ENCODE data around the gene SERPINC1. TPM values are rescaled to one million over a fixed set of nuclear protein-coding genes. Genes with fewer than 3 reads are reported as not detected.

Gene SERPINC1
- total RNA-seq, 1 experiment from 2014 or later = 0.57 TPM

DNA sequence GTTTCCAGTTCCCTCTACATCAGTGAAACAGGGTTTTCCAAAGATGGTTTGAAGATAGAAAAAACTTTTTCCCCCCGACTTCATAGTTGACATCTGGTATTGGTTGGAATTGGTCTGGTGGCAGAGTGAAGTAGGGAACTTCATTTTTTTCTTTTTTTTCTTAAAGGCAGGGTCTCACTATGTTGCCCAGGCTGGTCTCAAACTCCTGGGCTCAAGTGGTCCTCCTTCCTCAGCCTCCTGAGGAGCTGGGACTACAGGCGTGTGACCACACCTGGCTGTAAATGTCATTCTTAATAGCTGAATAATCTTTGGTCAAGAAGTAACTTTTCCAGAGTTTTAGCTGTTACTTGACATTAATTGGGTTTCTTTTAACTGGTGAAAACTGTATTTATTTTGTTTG lies 27.2 kb downstream of the SERPINC1 start:
- TF ChIP-seq, protein P1, sequence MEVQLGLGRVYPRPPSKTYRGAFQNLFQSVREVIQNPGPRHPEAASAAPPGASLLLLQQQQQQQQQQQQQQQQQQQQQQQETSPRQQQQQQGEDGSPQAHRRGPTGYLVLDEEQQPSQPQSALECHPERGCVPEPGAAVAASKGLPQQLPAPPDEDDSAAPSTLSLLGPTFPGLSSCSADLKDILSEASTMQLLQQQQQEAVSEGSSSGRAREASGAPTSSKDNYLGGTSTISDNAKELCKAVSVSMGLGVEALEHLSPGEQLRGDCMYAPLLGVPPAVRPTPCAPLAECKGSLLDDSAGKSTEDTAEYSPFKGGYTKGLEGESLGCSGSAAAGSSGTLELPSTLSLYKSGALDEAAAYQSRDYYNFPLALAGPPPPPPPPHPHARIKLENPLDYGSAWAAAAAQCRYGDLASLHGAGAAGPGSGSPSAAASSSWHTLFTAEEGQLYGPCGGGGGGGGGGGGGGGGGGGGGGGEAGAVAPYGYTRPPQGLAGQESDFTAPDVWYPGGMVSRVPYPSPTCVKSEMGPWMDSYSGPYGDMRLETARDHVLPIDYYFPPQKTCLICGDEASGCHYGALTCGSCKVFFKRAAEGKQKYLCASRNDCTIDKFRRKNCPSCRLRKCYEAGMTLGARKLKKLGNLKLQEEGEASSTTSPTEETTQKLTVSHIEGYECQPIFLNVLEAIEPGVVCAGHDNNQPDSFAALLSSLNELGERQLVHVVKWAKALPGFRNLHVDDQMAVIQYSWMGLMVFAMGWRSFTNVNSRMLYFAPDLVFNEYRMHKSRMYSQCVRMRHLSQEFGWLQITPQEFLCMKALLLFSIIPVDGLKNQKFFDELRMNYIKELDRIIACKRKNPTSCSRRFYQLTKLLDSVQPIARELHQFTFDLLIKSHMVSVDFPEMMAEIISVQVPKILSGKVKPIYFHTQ (CRISPR knock-in tag; IDR thresholded peaks at IDR 0.05) = 0 out of 2 replicates have a peak, but pooled peaks have one; percentile 39
- TF ChIP-seq ZNF121 (CRISPR knock-in tag; IDR thresholded peaks at IDR 0.05) = peak; percentile 97
- TF ChIP-seq, protein P2, sequence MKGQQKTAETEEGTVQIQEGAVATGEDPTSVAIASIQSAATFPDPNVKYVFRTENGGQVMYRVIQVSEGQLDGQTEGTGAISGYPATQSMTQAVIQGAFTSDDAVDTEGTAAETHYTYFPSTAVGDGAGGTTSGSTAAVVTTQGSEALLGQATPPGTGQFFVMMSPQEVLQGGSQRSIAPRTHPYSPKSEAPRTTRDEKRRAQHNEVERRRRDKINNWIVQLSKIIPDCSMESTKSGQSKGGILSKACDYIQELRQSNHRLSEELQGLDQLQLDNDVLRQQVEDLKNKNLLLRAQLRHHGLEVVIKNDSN (CRISPR knock-in tag; IDR thresholded peaks at IDR 0.05) = no peak
- Mint-ChIP-seq H3K4me3 (no peak overlapping the region), H3K9me3 (no peaks in the 10 kb centered on the region), H3K4me1 (peaks cover 62% of the 10 kb centered on the region), H3K27me3 (ENCODE audit: low read depth) (no peaks in the 10 kb centered on the region), H3K36me3 (peaks cover 14% of the 10 kb centered on the region), H3K27ac (peak overlapping the region; percentile 58; the same call in 1 of the 2 replicates)
- ATAC-seq = no peak
- ChIA-PET CTCF (interaction anchor here (1.7 kb wide), 1 partner anchor 328 kb away, joined by 5 read pairs; no protein-coding TSS in a partner anchor), POLR2A (interaction anchor here (1.6 kb wide), 1 partner anchor 22 kb away, joined by 4 read pairs; the partner anchor contains the start of genes GAS5 and ZBTB37)
- no peak for DNase-seq (ENCODE audit: low spot score)

DNA sequence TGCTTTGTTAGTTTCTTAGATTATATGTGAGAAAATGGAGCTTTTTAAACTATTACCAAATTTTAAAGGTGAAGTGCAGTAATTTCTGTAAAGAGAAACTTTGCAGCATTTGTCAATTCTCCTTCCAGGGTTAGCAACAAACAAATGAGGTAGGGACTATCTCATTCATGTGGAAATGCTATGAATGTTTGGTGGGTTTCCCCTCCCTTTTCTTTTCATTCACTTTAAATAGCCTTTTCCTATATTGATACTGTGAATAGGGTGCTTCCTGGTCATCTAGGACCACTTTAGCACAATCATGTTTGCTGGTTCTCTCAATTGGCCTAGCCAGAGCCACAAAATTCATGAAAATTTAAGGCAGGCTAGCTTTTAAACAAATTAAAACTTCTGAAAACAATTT lies 28.4 kb downstream of the SERPINC1 start:
- peak overlapping the region; percentile 51 for H3K27ac Mint-ChIP-seq
- no peak overlapping the region for H3K4me3 Mint-ChIP-seq
- peak; percentile 82 for ATAC-seq
- POLR2A ChIA-PET = interaction anchor here (1.6 kb wide), 1 partner anchor 21 kb away, joined by 4 read pairs; the partner anchor contains the start of genes GAS5 and ZBTB37
- peaks cover 14% of the 10 kb centered on the region for H3K36me3 Mint-ChIP-seq
- DNase-seq (ENCODE audit: low spot score) = no peak
- no peak for TF ChIP-seq HMGA2 (CRISPR knock-in tag; IDR thresholded peaks at IDR 0.05)
- TF ChIP-seq KAT7 (CRISPR knock-in tag; IDR thresholded peaks at IDR 0.05; ENCODE audit: borderline replicate concordance) = no peak
- TF ChIP-seq TCF7 (CRISPR knock-in tag; IDR thresholded peaks at IDR 0.05; ENCODE audit: low read depth) = no peak
- TF ChIP-seq, protein P3, sequence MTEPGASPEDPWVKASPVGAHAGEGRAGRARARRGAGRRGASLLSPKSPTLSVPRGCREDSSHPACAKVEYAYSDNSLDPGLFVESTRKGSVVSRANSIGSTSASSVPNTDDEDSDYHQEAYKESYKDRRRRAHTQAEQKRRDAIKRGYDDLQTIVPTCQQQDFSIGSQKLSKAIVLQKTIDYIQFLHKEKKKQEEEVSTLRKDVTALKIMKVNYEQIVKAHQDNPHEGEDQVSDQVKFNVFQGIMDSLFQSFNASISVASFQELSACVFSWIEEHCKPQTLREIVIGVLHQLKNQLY (CRISPR knock-in tag; IDR thresholded peaks at IDR 0.05) = no peak
- TF ChIP-seq MYBL2 (CRISPR knock-in tag; IDR thresholded peaks at IDR 0.05) = no peak
- no peak for TF ChIP-seq RELA (CRISPR knock-in tag; IDR thresholded peaks at IDR 0.05; ENCODE audit: borderline replicate concordance)
- TF ChIP-seq, protein P4, sequence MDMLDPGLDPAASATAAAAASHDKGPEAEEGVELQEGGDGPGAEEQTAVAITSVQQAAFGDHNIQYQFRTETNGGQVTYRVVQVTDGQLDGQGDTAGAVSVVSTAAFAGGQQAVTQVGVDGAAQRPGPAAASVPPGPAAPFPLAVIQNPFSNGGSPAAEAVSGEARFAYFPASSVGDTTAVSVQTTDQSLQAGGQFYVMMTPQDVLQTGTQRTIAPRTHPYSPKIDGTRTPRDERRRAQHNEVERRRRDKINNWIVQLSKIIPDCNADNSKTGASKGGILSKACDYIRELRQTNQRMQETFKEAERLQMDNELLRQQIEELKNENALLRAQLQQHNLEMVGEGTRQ (CRISPR knock-in tag; IDR thresholded peaks at IDR 0.05) = no peak
- TF ChIP-seq, protein P5, sequence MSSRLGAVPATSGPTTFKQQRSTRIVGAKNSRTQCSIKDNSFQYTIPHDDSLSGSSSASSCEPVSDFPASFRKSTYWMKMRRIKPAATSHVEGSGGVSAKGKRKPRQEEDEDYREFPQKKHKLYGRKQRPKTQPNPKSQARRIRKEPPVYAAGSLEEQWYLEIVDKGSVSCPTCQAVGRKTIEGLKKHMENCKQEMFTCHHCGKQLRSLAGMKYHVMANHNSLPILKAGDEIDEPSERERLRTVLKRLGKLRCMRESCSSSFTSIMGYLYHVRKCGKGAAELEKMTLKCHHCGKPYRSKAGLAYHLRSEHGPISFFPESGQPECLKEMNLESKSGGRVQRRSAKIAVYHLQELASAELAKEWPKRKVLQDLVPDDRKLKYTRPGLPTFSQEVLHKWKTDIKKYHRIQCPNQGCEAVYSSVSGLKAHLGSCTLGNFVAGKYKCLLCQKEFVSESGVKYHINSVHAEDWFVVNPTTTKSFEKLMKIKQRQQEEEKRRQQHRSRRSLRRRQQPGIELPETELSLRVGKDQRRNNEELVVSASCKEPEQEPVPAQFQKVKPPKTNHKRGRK (CRISPR knock-in tag; IDR thresholded peaks at IDR 0.05; ENCODE audit: borderline replicate concordance) = no peak
- TF ChIP-seq, protein P6, sequence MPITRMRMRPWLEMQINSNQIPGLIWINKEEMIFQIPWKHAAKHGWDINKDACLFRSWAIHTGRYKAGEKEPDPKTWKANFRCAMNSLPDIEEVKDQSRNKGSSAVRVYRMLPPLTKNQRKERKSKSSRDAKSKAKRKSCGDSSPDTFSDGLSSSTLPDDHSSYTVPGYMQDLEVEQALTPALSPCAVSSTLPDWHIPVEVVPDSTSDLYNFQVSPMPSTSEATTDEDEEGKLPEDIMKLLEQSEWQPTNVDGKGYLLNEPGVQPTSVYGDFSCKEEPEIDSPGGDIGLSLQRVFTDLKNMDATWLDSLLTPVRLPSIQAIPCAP (CRISPR knock-in tag; IDR thresholded peaks at IDR 0.05) = no peak
- TF ChIP-seq SMAD3 (CRISPR knock-in tag; IDR thresholded peaks at IDR 0.05; ENCODE audit: borderline replicate concordance) = no peak
- TF ChIP-seq ZNF396 (CRISPR knock-in tag; IDR thresholded peaks at IDR 0.05; ENCODE audit: borderline replicate concordance) = no peak
- no peak for TF ChIP-seq JAZF1 (CRISPR knock-in tag; IDR thresholded peaks at IDR 0.05)
- H3K4me1 Mint-ChIP-seq = peaks cover 62% of the 10 kb centered on the region
- no peaks in the 10 kb centered on the region for H3K27me3 Mint-ChIP-seq (ENCODE audit: low read depth)
- no peaks in the 10 kb centered on the region for H3K9me3 Mint-ChIP-seq
- CTCF ChIA-PET = interaction anchor here (1.7 kb wide), 1 partner anchor 329 kb away, joined by 5 read pairs; no protein-coding TSS in a partner anchor
